ENCODE data around the gene PTER. TPM values are rescaled to one million over a fixed set of nuclear protein-coding genes. Genes with fewer than 3 reads are reported as not detected.

The PTER gene
- total RNA-seq, 1 donor from 2014 or later: 16.1 TPM

DNA sequence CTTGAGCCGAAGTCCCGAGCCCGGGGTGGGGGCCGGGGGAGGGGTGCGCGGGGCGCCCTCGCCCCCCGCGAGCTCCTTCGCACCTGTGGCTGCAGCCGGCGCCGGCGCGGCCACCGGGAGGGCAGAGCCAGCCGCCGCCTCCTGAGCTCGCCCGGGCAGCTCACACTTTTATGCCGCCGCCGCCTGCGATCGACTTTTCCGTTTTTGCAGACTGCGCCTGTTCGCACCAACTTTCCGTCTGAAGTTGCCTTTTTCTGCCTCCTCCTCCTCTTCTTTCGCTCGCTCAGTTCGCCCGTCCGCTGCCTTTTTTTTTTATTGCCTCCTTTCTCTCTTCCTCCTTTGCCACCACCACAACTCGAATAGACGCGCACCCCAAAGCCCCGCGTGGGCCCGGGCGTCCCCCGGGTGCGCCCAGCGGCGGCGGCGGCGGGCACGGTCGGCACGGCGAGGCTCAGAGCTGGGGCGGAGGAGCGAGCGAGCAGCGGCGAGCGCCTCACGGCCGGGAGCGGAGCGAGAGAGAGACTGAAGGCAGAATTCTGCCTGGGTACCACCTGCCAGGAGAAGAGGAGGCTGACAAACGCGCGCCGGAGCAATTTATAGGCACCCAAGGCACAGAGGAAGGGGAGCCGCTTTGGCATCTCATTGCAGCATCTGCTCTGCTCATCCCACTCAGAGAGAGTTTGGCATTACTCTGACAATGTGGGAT lies 84.7 kb downstream of the PTER start, which contains the start of gene C1QL3:
Gene C1QL3, minus strand, starts transcription at position 569 of the 706 bp plus-strand sequence. CDS start 814 bp downstream, outside the sequence.
- peaks cover 12% of the 10 kb centered on the region for H3K27me3 ChIP-seq (ENCODE audit: control insufficient read depth, insufficient read depth, low read length)
- FAIRE-seq (no peak), DNase-seq (ENCODE audit: low read depth) (no peak)
- TF ChIP-seq CTCF (IDR thresholded peaks at IDR 0.05; ENCODE audit: insufficient read depth, low read length, severe bottlenecking): no peak
- H3K4me3 ChIP-seq (ENCODE audit: low read depth, low read length): peak within 1 kb of the TSS; percentile 30
- no peaks in the 10 kb centered on the region for H3K36me3 ChIP-seq (ENCODE audit: control insufficient read depth, insufficient read depth, low read length)

DNA sequence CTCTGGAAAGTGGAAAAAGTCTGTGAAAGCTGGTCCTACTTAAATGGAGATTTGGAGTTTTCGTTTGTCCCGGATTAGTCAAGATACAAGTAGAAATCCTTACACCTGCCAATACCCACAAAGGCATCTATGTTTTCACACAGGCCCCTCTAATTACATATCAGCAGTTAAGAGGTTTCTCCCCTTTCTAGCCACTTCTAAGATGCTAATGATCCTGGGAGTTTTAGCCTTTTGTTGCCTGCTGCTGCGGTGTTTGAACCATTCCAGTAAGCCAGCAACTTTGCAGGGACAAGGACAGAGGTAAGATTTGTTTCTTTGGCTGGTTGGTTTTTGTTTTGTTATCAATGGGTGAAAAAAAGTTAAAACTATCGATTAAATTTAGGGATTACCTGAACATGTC lies 90.6 kb downstream of the PTER start:
- Histone ChIP-seq H3K27me3 (ENCODE audit: control insufficient read depth, insufficient read depth, low read length) (no peaks in the 10 kb centered on the region), H3K4me3 (ENCODE audit: low read depth, low read length) (no peak overlapping the region), H3K36me3 (ENCODE audit: control insufficient read depth, insufficient read depth, low read length) (no peaks in the 10 kb centered on the region)
- DNase-seq (ENCODE audit: low read depth): no peak
- TF ChIP-seq CTCF (IDR thresholded peaks at IDR 0.05; ENCODE audit: insufficient read depth, low read length, severe bottlenecking): no peak
- no peak for FAIRE-seq

- FAIRE-seq (no peak), DNase-seq (ENCODE audit: low read depth) (no peak)
- Histone ChIP-seq H3K27me3 (ENCODE audit: control insufficient read depth, insufficient read depth, low read length) (no peaks in the 10 kb centered on the region), H3K4me3 (ENCODE audit: low read depth, low read length) (no peak overlapping the region), H3K36me3 (ENCODE audit: control insufficient read depth, insufficient read depth, low read length) (no peaks in the 10 kb centered on the region)
- no peak for TF ChIP-seq CTCF (IDR thresholded peaks at IDR 0.05; ENCODE audit: insufficient read depth, low read length, severe bottlenecking)
Measured at GRCh38 chr10:16529853-16530252, 93.0 kb downstream of the PTER start.

- DNase-seq (ENCODE audit: low read depth) (no peak), FAIRE-seq (peak; percentile 76)
- Histone ChIP-seq H3K27me3 (ENCODE audit: control insufficient read depth, insufficient read depth, low read length) (no peaks in the 10 kb centered on the region), H3K36me3 (ENCODE audit: control insufficient read depth, insufficient read depth, low read length) (no peaks in the 10 kb centered on the region), H3K4me3 (ENCODE audit: low read depth, low read length) (no peak overlapping the region)
- TF ChIP-seq CTCF (IDR thresholded peaks at IDR 0.05; ENCODE audit: insufficient read depth, low read length, severe bottlenecking): no peak
Measured at GRCh38 chr10:16536155-16536554, 99.3 kb downstream of the PTER start.

DNA sequence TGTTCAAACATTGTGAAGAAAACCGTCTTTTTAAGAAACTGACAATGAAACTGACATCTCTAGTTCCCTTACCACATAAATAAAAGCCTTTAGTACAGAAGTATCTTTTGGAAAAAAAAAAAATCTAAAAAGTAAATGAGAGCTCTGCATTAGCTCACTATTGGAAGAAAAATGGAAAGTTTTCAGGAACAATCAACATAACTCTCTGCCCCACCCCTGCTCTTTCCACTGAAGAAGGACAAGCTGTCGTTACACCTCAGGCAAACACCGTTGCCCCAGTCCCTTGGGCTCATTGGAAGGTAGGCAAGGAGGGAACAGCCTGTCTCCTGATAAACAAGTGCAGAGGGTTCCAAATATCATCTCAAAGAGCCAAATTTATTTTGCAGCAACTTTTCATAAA lies 107.3 kb downstream of the PTER start:
- DNase-seq (ENCODE audit: low read depth): no peak
- Histone ChIP-seq H3K36me3 (ENCODE audit: control insufficient read depth, insufficient read depth, low read length) (no peaks in the 10 kb centered on the region), H3K4me3 (ENCODE audit: low read depth, low read length) (no peak overlapping the region), H3K27me3 (ENCODE audit: control insufficient read depth, insufficient read depth, low read length) (no peaks in the 10 kb centered on the region)
- FAIRE-seq: no peak
- no peak for TF ChIP-seq CTCF (IDR thresholded peaks at IDR 0.05; ENCODE audit: insufficient read depth, low read length, severe bottlenecking)

GRCh38 chr10:16544591-16544990 lies 107.8 kb downstream of the PTER start:
- FAIRE-seq (no peak), DNase-seq (ENCODE audit: low read depth) (no peak)
- no peaks in the 10 kb centered on the region for H3K27me3 ChIP-seq (ENCODE audit: control insufficient read depth, insufficient read depth, low read length)
- TF ChIP-seq CTCF (IDR thresholded peaks at IDR 0.05; ENCODE audit: insufficient read depth, low read length, severe bottlenecking): no peak
- no peaks in the 10 kb centered on the region for H3K36me3 ChIP-seq (ENCODE audit: control insufficient read depth, insufficient read depth, low read length)
- no peak overlapping the region for H3K4me3 ChIP-seq (ENCODE audit: low read depth, low read length)
